Caco-2 (cell line): ENCODE data around the gene HCN3. TPM values are rescaled to one million over a fixed set of nuclear protein-coding genes. Genes with fewer than 3 reads are reported as not detected.

ENCODE experiments used
- BruUV-seq: library from RNA; stranded (reverse); fragments of 400-500 nt; replicated peaks from 2 replicates; lab custom pipeline; 2021; lab: Mats Ljungman, UMichigan
- CTCF ChIA-PET: fragments of 300-600 bp; sonication (Branson Sonifier 250); formaldehyde crosslinking; loops from one replicate; lab custom pipeline; 2022; ENCODE audit warnings: antibody characterized with exemption; lab: Charles Lee
- POLR2A ChIA-PET: fragments of 300-600 bp; sonication (Branson Sonifier 250); formaldehyde crosslinking; loops from one replicate; lab custom pipeline; 2022; ENCODE audit warnings: antibody characterized with exemption; lab: Charles Lee
- DNase-seq, 2 experiments: peaks; one replicate each; pipeline versions ENCODE4 v3.0.0 to v3.0.0-alpha.2; 2020 to 2022
- H3K27me3 ChIP-seq: replicated peaks from 2 replicates; pipeline ENCODE4 v1.6.0; 2011; ENCODE audit warnings: low read length; ENCODE audit not compliant: control insufficient read depth, insufficient read depth
- H3K36me3 ChIP-seq: 2 replicates; pipeline ENCODE4 v1.5.1; 2011; ENCODE audit warnings: low read length; ENCODE audit not compliant: control insufficient read depth, insufficient read depth
- H3K4me1 ChIP-seq: fragments of 250-450 bp; sonication (Bioruptor Pico); 2 replicates; pipeline ENCODE4 v1.5.1; 2020; ENCODE audit warnings: mild to moderate bottlenecking
- H3K4me3 ChIP-seq: 2 replicates; pipeline ENCODE4 v1.5.1; 2011; ENCODE audit warnings: low read depth, mild to moderate bottlenecking, control low read depth, low read length
- H3K9me3 ChIP-seq: fragments of 250-450 bp; sonication (Bioruptor Pico); 2 replicates; pipeline ENCODE4 v1.5.1; 2020; ENCODE audit warnings: mild to moderate bottlenecking, moderate library complexity
- H3K27ac Mint-ChIP-seq: one replicate; pipeline ENCODE4 v1.8.0; 2022; ENCODE audit warnings: mixed read lengths; ENCODE audit not compliant: unreplicated experiment
- H3K27me3 Mint-ChIP-seq: one replicate; pipeline ENCODE4 v1.8.0; 2022; ENCODE audit warnings: mixed read lengths; ENCODE audit not compliant: insufficient read depth, unreplicated experiment
- H3K36me3 Mint-ChIP-seq: one replicate; pipeline ENCODE4 v1.8.0; 2022; ENCODE audit warnings: mild to moderate bottlenecking, mixed read lengths; ENCODE audit not compliant: insufficient read depth, unreplicated experiment
- H3K4me1 Mint-ChIP-seq: one replicate; pipeline ENCODE4 v1.8.0; 2022; ENCODE audit warnings: low read depth, mixed read lengths; ENCODE audit not compliant: unreplicated experiment
- H3K4me3 Mint-ChIP-seq: one replicate; pipeline ENCODE4 v1.8.0; 2022; ENCODE audit warnings: mild to moderate bottlenecking, moderate library complexity, mixed read lengths; ENCODE audit not compliant: unreplicated experiment
- H3K9me3 Mint-ChIP-seq: one replicate; pipeline ENCODE4 v1.8.0; 2022; ENCODE audit warnings: mixed read lengths; ENCODE audit not compliant: unreplicated experiment
- CTCF ChIP-seq, 2 experiments: fragments of 200-600 bp in 1 of 2; IDR thresholded peaks; 1 replicate in 1 of 2; 2 replicates in 1 of 2; pipeline versions ENCODE4 v1.5.1 to v1.8.0; 2011 to 2022; ENCODE audit warnings: antibody characterized with exemption in 1 of 2, control low read depth in 1 of 2, inconsistent platforms in 1 of 2, low read depth in 1 of 2, low read length in 1 of 2, mild to moderate bottlenecking in 1 of 2, moderate library complexity in 1 of 2; ENCODE audit not compliant: insufficient read depth in 1 of 2, severe bottlenecking in 1 of 2, unreplicated experiment in 1 of 2
- intact Hi-C: fragments of 100-400 bp; cut with micrococcal nuclease; formaldehyde crosslinking; loops from one replicate; pipeline ENCODE4 v1.10.0; 2022; ENCODE audit not compliant: unreplicated experiment
- total RNA-seq: library from RNA; stranded (reverse); gene quantifications from 2 replicates; pipeline ENCODE4 v1.2.3, GENCODE V29; 2022

The HCN3 gene
- total RNA-seq, 1 experiment from 2014 or later, result 8.8 TPM

- Mint-ChIP-seq H3K27me3 (no peaks in the 10 kb centered on the region), H3K4me3 (no peak overlapping the region), H3K4me1 (peaks cover 22% of the 10 kb centered on the region), H3K27ac (no peak overlapping the region), H3K36me3 (peaks cover 6% of the 10 kb centered on the region), H3K9me3 (no peaks in the 10 kb centered on the region)
- ChIA-PET CTCF (interaction anchor here (0.6 to 3.3 kb wide), 14 partner anchors 10 to 465 kb away, joined by 3 to 34 read pairs (median 6); partner anchors contain the start of genes CLK2, HCN3 and SCAMP3), POLR2A (interaction anchor here (0.7 kb wide), 1 partner anchor 12 kb away, joined by 4 read pairs; the partner anchor contains the start of gene SCAMP3)
- Histone ChIP-seq H3K4me1 (peaks cover 4% of the 10 kb centered on the region), H3K4me3 (no peak overlapping the region), H3K9me3 (no peaks in the 10 kb centered on the region), H3K36me3 (no peaks in the 10 kb centered on the region), H3K27me3 (no peaks in the 10 kb centered on the region)
- intact Hi-C loops, result loop anchor here (1.0 to 2.0 kb wide), 4 partner anchors 23 to 343 kb away; partner anchors contain the start of gene CLK2
- DNase-seq, result no peak
- TF ChIP-seq CTCF (IDR thresholded peaks at IDR 0.05; ENCODE audit: insufficient read depth in 1 of 2, low read depth in 1 of 2, low read length in 1 of 2, severe bottlenecking in 1 of 2, unreplicated experiment in 1 of 2), result no peak
- no TSS peak for BruUV-seq
These were observed 27.0 kb upstream of the HCN3 start for GRCh38 chr1:155250246-155250632.

GRCh38 chr1:155250633-155251449, 26.4 kb upstream of the HCN3 start:
- TF ChIP-seq CTCF (IDR thresholded peaks at IDR 0.05; ENCODE audit: insufficient read depth in 1 of 2, low read depth in 1 of 2, low read length in 1 of 2, severe bottlenecking in 1 of 2, unreplicated experiment in 1 of 2), result peak; percentile 97 to 99
- peak; percentile 92 to 95 for DNase-seq
- no peak overlapping the region for H3K4me3 ChIP-seq
- intact Hi-C loops, result loop anchor here (1.0 to 2.0 kb wide), 4 partner anchors 22 to 342 kb away; partner anchors contain the start of gene CLK2
- BruUV-seq, result no TSS peak
- no peaks in the 10 kb centered on the region for H3K27me3 ChIP-seq
- CTCF ChIA-PET, result interaction anchor here (0.7 to 3.3 kb wide), 18 partner anchors 10 to 732 kb away, joined by 3 to 34 read pairs (median 6); partner anchors contain the start of genes CLK2, FDPS, HCN3 and MTX1
- no peaks in the 10 kb centered on the region for H3K36me3 ChIP-seq
- Mint-ChIP-seq H3K27ac (peak overlapping the region; percentile 7), H3K36me3 (peaks cover 6% of the 10 kb centered on the region), H3K4me1 (peaks cover 22% of the 10 kb centered on the region), H3K4me3 (no peak overlapping the region), H3K27me3 (no peaks in the 10 kb centered on the region), H3K9me3 (no peaks in the 10 kb centered on the region)
- no peaks in the 10 kb centered on the region for H3K9me3 ChIP-seq
- H3K4me1 ChIP-seq, result peaks cover 4% of the 10 kb centered on the region; the same call in 1 of the 2 replicates
- POLR2A ChIA-PET, result interaction anchor here (0.5 to 0.7 kb wide), 2 partner anchors 11 to 94 kb away, joined by 4 to 5 read pairs; partner anchors contain the start of gene SCAMP3

GRCh38 chr1:155251566-155251965, 25.7 kb upstream of the HCN3 start:
- Mint-ChIP-seq H3K27me3 (no peaks in the 10 kb centered on the region), H3K4me1 (peaks cover 22% of the 10 kb centered on the region), H3K36me3 (peaks cover 6% of the 10 kb centered on the region), H3K27ac (no peak overlapping the region), H3K9me3 (no peaks in the 10 kb centered on the region), H3K4me3 (no peak overlapping the region)
- ChIA-PET POLR2A (interaction anchor here (0.5 kb wide), 1 partner anchor 93 kb away, joined by 5 read pairs; no protein-coding TSS in a partner anchor), CTCF (interaction anchor here (0.6 to 3.3 kb wide), 18 partner anchors 10 to 732 kb away, joined by 3 to 34 read pairs (median 5); partner anchors contain the start of genes CLK2, FDPS, HCN3 and MTX1)
- no peaks in the 10 kb centered on the region for H3K36me3 ChIP-seq
- peaks cover 4% of the 10 kb centered on the region; the same call in 1 of the 2 replicates for H3K4me1 ChIP-seq
- H3K27me3 ChIP-seq, result no peaks in the 10 kb centered on the region
- no TSS peak for BruUV-seq
- H3K9me3 ChIP-seq, result no peaks in the 10 kb centered on the region
- TF ChIP-seq CTCF (IDR thresholded peaks at IDR 0.05; ENCODE audit: insufficient read depth in 1 of 2, low read depth in 1 of 2, low read length in 1 of 2, severe bottlenecking in 1 of 2, unreplicated experiment in 1 of 2), result no peak
- intact Hi-C loops, result loop anchor here (2.0 kb wide), 1 partner anchor 341 kb away; no protein-coding TSS in a partner anchor
- no peak overlapping the region for H3K4me3 ChIP-seq
- DNase-seq, result no peak
